Stimulated activated CD8-positive, alpha-beta memory T cell treated with anti-CD3 and anti-CD28 coated beads, Interleukin-2, amount 100 ng/mL, for 1 hour (primary cell): Measurements from ENCODE around the gene DRD1.
"Not testable (repeated sequence)": the region's sequence is repeated elsewhere in the genome, so short reads cannot be mapped to it uniquely, and the experiment has no call there.

Experiments used
- DNase-seq, 2 donors: peaks; one replicate each; pipeline ENCODE4 v3.0.0-alpha.2; 2020; ENCODE audit warnings: low read depth in 2 of 2

The DRD1 gene

GRCh38 chr5:175424594-175424993 lies 19.4 kb downstream of the DRD1 start:
- DNase-seq, result not testable (repeated sequence)

GRCh38 chr5:175422058-175422457 lies 21.9 kb downstream of the DRD1 start:
- no peak for DNase-seq

GRCh38 chr5:175420383-175420782 lies 23.6 kb downstream of the DRD1 start:
- DNase-seq, result no peak

GRCh38 chr5:175418251-175418650 lies 25.7 kb downstream of the DRD1 start:
- DNase-seq, result no peak

GRCh38 chr5:175417384-175417783 lies 26.6 kb downstream of the DRD1 start:
- no peak for DNase-seq

GRCh38 chr5:175415303-175415702 lies 28.7 kb downstream of the DRD1 start:
- no peak for DNase-seq

GRCh38 chr5:175410926-175411325 lies 33.1 kb downstream of the DRD1 start:
- DNase-seq, result no peak

GRCh38 chr5:175406300-175406699 lies 37.7 kb downstream of the DRD1 start:
- DNase-seq, result no peak

GRCh38 chr5:175397590-175398297 lies 46.2 kb downstream of the DRD1 start:
- not testable (repeated sequence) for DNase-seq

GRCh38 chr5:175395430-175395829 lies 48.6 kb downstream of the DRD1 start:
- DNase-seq, result not testable (repeated sequence)

- no peak for DNase-seq
Measured at GRCh38 chr5:175394601-175395000, 49.4 kb downstream of the DRD1 start.

GRCh38 chr5:175393897-175394296 lies 50.1 kb downstream of the DRD1 start:
- DNase-seq, result no peak

GRCh38 chr5:175392236-175392635 lies 51.7 kb downstream of the DRD1 start:
- DNase-seq, result no peak

GRCh38 chr5:175390352-175391083 lies 53.5 kb downstream of the DRD1 start:
- DNase-seq, result no peak
